H1 (cell line): Measurements from ENCODE around the gene ERC1. TPM values are rescaled to one million over a fixed set of nuclear protein-coding genes. Genes with fewer than 3 reads are reported as not detected.

Experiments
- CTCF ChIA-PET: fragments of 300-600 bp; sonication (Branson Sonifier 250); formaldehyde crosslinking; loops from one replicate; lab custom pipeline; 2021; ENCODE audit not compliant: partially characterized antibody; lab: Charles Lee
- POLR2A ChIA-PET: fragments of 300-600 bp; sonication (Branson Sonifier 250); formaldehyde crosslinking; loops from one replicate; lab custom pipeline; 2021; ENCODE audit warnings: inconsistent platforms; ENCODE audit not compliant: partially characterized antibody; lab: Charles Lee
- DNase-seq, 2 experiments: peaks; one replicate each; pipeline versions ENCODE4 v3.0.0 to v3.0.0-alpha.2; 2010 to 2022; ENCODE audit warnings: low spot score in 2 of 2, low read depth in 1 of 2, mixed read lengths in 1 of 2
- FAIRE-seq: peaks from 2 replicates; lab custom pipeline; 2011; peaks lifted over from hg19 to GRCh38; lab: Jason Lieb, UNC
- H2AFZ ChIP-seq: 2 replicates; pipeline ENCODE4 v1.8.1; 2012; ENCODE audit warnings: low read length, inconsistent platforms
- H2AK5ac ChIP-seq: 2 replicates; pipeline ENCODE4 v1.6.1; 2013; ENCODE audit warnings: low read depth, low read length
- H2BK120ac ChIP-seq: replicated peaks from 2 replicates; pipeline ENCODE3; 2013; ENCODE audit warnings: low read depth, low read length, inconsistent platforms
- H2BK12ac ChIP-seq: 2 replicates; pipeline ENCODE4 v1.6.1; 2013; ENCODE audit warnings: low read depth, low read length
- H2BK15ac ChIP-seq: 2 replicates; pipeline ENCODE4 v1.6.1; 2013; ENCODE audit warnings: low read length
- H2BK20ac ChIP-seq: 2 replicates; pipeline ENCODE4 v1.6.1; 2013; ENCODE audit warnings: low read length
- H2BK5ac ChIP-seq: 2 replicates; pipeline ENCODE4 v1.6.1; 2013; ENCODE audit warnings: low read depth, low read length
- H3K14ac ChIP-seq: 2 replicates; pipeline ENCODE4 v1.6.1; 2013; ENCODE audit warnings: inconsistent platforms; ENCODE audit not compliant: insufficient read length
- H3K18ac ChIP-seq: 2 replicates; pipeline ENCODE4 v1.6.1; 2013; ENCODE audit warnings: low read length; ENCODE audit errors: extremely low read depth
- H3K23ac ChIP-seq: 2 replicates; pipeline ENCODE4 v1.6.1; 2013; ENCODE audit warnings: inconsistent platforms; ENCODE audit not compliant: insufficient read length
- H3K23me2 ChIP-seq: 2 replicates; pipeline ENCODE4 v1.6.1; 2013; ENCODE audit warnings: low read depth, low read length
- H3K27ac ChIP-seq: 2 replicates; pipeline ENCODE4 v1.6.1; 2011; ENCODE audit warnings: low read depth, low read length, inconsistent platforms
- H3K27me3 ChIP-seq, 4 experiments: replicated peaks in 1 of 4; 1 replicate in 1 of 4; 2 replicates in 3 of 4; pipeline versions ENCODE4 v1.6.1 to v1.8.1; 2011 to 2013; ENCODE audit warnings: low read length in 3 of 4, mild to moderate bottlenecking in 3 of 4, inconsistent platforms in 2 of 4, mixed read lengths in 2 of 4, moderate library complexity in 1 of 4; ENCODE audit not compliant: control insufficient read depth in 3 of 4, insufficient read depth in 3 of 4; ENCODE audit errors: extremely low read depth in 1 of 4
- H3K36me3 ChIP-seq, 4 experiments: 2 replicates each; pipeline versions ENCODE4 v1.6.1 to v1.8.1; 2011 to 2013; ENCODE audit warnings: mild to moderate bottlenecking in 4 of 4, low read length in 3 of 4, moderate library complexity in 2 of 4, control low read depth in 1 of 4, inconsistent platforms in 1 of 4; ENCODE audit not compliant: insufficient read depth in 4 of 4, control insufficient read depth in 2 of 4
- H3K4ac ChIP-seq: replicated peaks from 2 replicates; pipeline ENCODE3; 2013; ENCODE audit warnings: low read length, low read depth, mixed read lengths, inconsistent platforms; ENCODE audit not compliant: insufficient read length
- H3K4me1 ChIP-seq, 4 experiments: replicated peaks in 1 of 4; 1 replicate in 1 of 4; 2 replicates in 3 of 4; pipeline versions ENCODE4 v1.6.1 to v1.8.1; 2011 to 2013; ENCODE audit warnings: low read length in 3 of 4, inconsistent platforms in 2 of 4, mixed read lengths in 1 of 4; ENCODE audit not compliant: insufficient read depth in 4 of 4, control insufficient read depth in 3 of 4
- H3K4me2 ChIP-seq, 2 experiments: 2 replicates each; pipeline versions ENCODE4 v1.6.1 to v1.8.1; 2011 to 2013; ENCODE audit warnings: low read depth in 2 of 2, low read length in 2 of 2, control low read depth in 1 of 2, inconsistent platforms in 1 of 2, mild to moderate bottlenecking in 1 of 2; ENCODE audit not compliant: insufficient read depth in 1 of 2
- H3K4me3 ChIP-seq, 4 experiments: fragments of 200-600, 300-600 bp in 1 of 4; sonication (generic), shearing (Covaris generic), sonication (Bioruptor Twin) in 1 of 4; 2 replicates each; pipeline versions ENCODE4 v1.5.1 to v1.8.1; 2011 to 2016; ENCODE audit warnings: low read length in 4 of 4, low read depth in 3 of 4, control low read depth in 2 of 4, inconsistent platforms in 2 of 4, mild to moderate bottlenecking in 2 of 4, mixed read lengths in 1 of 4, moderate library complexity in 1 of 4; ENCODE audit not compliant: insufficient read depth in 2 of 4; ENCODE audit errors: extremely low read depth in 1 of 4
- H3K56ac ChIP-seq: replicated peaks from 2 replicates; pipeline ENCODE3; 2013; ENCODE audit warnings: low read depth, mild to moderate bottlenecking, mixed read lengths, low read length, inconsistent platforms; ENCODE audit not compliant: insufficient read length
- H3K79me1 ChIP-seq: 2 replicates; pipeline ENCODE4 v1.6.1; 2013; ENCODE audit warnings: low read depth, low read length, control low read depth
- H3K79me2 ChIP-seq, 2 experiments: 2 replicates each; pipeline versions ENCODE4 v1.6.1 to v1.8.1; 2012 to 2013; ENCODE audit warnings: low read length in 2 of 2, mild to moderate bottlenecking in 2 of 2, inconsistent platforms in 1 of 2; ENCODE audit not compliant: insufficient read depth in 2 of 2, control insufficient read depth in 1 of 2
- H3K9ac ChIP-seq, 4 experiments: replicated peaks in 1 of 4; 1 replicate in 1 of 4; 2 replicates in 3 of 4; pipeline versions ENCODE4 v1.6.1 to v1.8.1; 2011 to 2013; ENCODE audit warnings: low read depth in 3 of 4, low read length in 3 of 4, control low read depth in 2 of 4, mild to moderate bottlenecking in 2 of 4, moderate library complexity in 2 of 4, inconsistent platforms in 1 of 4; ENCODE audit errors: extremely low read depth in 1 of 4
- H3K9me3 ChIP-seq, 2 experiments: 2 replicates each; pipeline versions ENCODE4 v1.6.1 to v1.8.1; 2012 to 2013; ENCODE audit warnings: mild to moderate bottlenecking in 2 of 2, moderate library complexity in 2 of 2, control low read depth in 1 of 2, inconsistent platforms in 1 of 2, low read depth in 1 of 2, low read length in 1 of 2, mixed read lengths in 1 of 2; ENCODE audit not compliant: insufficient read depth in 2 of 2
- H4K20me1 ChIP-seq, 2 experiments: replicated peaks in 1 of 2; 2 replicates each; pipeline versions ENCODE3 to v1.8.1; 2011 to 2013; ENCODE audit warnings: inconsistent platforms in 2 of 2, low read length in 2 of 2, mild to moderate bottlenecking in 1 of 2; ENCODE audit not compliant: insufficient read depth in 2 of 2, control insufficient read depth in 1 of 2
- H4K5ac ChIP-seq: 2 replicates; pipeline ENCODE4 v1.6.1; 2013; ENCODE audit warnings: low read length, low read depth, mixed read lengths, inconsistent platforms; ENCODE audit not compliant: insufficient read length
- H4K8ac ChIP-seq: 2 replicates; pipeline ENCODE4 v1.8.0; 2013; ENCODE audit warnings: mild to moderate bottlenecking, moderate library complexity, low read length, inconsistent platforms; ENCODE audit not compliant: insufficient read depth; ENCODE audit errors: extremely low read depth
- H4K91ac ChIP-seq: replicated peaks from 2 replicates; pipeline ENCODE3; 2013; ENCODE audit warnings: low read length, mixed read lengths, inconsistent platforms; ENCODE audit not compliant: insufficient read length
- BACH1 ChIP-seq: IDR thresholded peaks from 2 replicates; pipeline ENCODE4 v1.6.1; 2012; ENCODE audit warnings: low read length, improper control_type of control experiment
- EGR1 ChIP-seq: IDR thresholded peaks from 2 replicates; pipeline ENCODE4 v1.6.1; 2011; ENCODE audit warnings: low read depth, low read length, borderline replicate concordance
- EP300 ChIP-seq, 2 experiments: IDR thresholded peaks; 1 replicate in 1 of 2; 2 replicates in 1 of 2; pipeline ENCODE4 v1.6.1; 2011 to 2012; ENCODE audit warnings: low read depth in 2 of 2, low read length in 2 of 2, mild to moderate bottlenecking in 2 of 2, borderline replicate concordance in 1 of 2, inconsistent platforms in 1 of 2, moderate library complexity in 1 of 2
- JUN ChIP-seq: IDR thresholded peaks from 2 replicates; pipeline ENCODE4 v1.6.1; 2011; ENCODE audit warnings: low read depth, mild to moderate bottlenecking, improper control_type of control experiment, low read length
- KDM4A ChIP-seq: IDR thresholded peaks from one replicate; pipeline ENCODE4 v1.7.1; 2012; ENCODE audit warnings: low read depth, mild to moderate bottlenecking, moderate library complexity, low read length, inconsistent platforms; ENCODE audit not compliant: severe bottlenecking
- MAFK ChIP-seq: IDR thresholded peaks from 2 replicates; pipeline ENCODE4 v1.6.1; 2012; ENCODE audit warnings: low read depth, mild to moderate bottlenecking, improper control_type of control experiment, low read length
- RFX5 ChIP-seq: IDR thresholded peaks from 2 replicates; pipeline ENCODE4 v1.6.1; 2011; ENCODE audit warnings: low read depth, low read length, improper control_type of control experiment, borderline replicate concordance
- SIN3A ChIP-seq, 2 experiments: IDR thresholded peaks in 1 of 2; conservative IDR thresholded peaks in 1 of 2; 2 replicates each; pipeline ENCODE4 v1.6.1; 2011 to 2012; ENCODE audit warnings: low read length in 2 of 2, improper control_type of control experiment in 1 of 2, low read depth in 1 of 2, mild to moderate bottlenecking in 1 of 2
- WGBS, 2 experiments: shearing (Covaris generic) in 1 of 2; methylation state at CpG; one replicate each; pipeline versions ENCODE4 v1.1.6 to v1.1.7; 2013 to 2015; ENCODE audit warnings: low lambda C conversion rate in 2 of 2, mixed read lengths in 2 of 2, inconsistent platforms in 1 of 2, low coverage in 1 of 2, missing lambda C conversion rate in 1 of 2; ENCODE audit not compliant: insufficient replicate concordance in 2 of 2, insufficient coverage in 1 of 2, insufficient read length in 1 of 2; ENCODE audit errors: extremely low coverage in 1 of 2, missing lambda C conversion rate in 1 of 2; 5-methylcytosine and 5-hydroxymethylcytosine counted together
- polyA plus RNA-seq, 7 experiments: library from polyadenylated mRNA; depleted of rRNA in 3 of 7; stranded (reverse) in 5 of 7; unstranded in 2 of 7; fragments of >200 nt in 5 of 7; fragments of 200-250 nt in 2 of 7; gene quantifications; 1 replicate in 5 of 7; 2 replicates in 1 of 7; 4 replicates in 1 of 7; pipeline versions ENCODE4 v1.2.1 to v1.2.3, GENCODE V29; 2011 to 2013; ENCODE audit warnings: missing spikeins in 2 of 7, mixed read lengths in 2 of 7
- total RNA-seq: library from RNA; stranded (reverse); fragmentation: NEBNext Ultra II Directional; extraction: Animal tissue kit (Norgen Biotek cat#: 25700); gene quantifications from 2 replicates; pipeline ENCODE4 v1.2.1, GENCODE V29; 2021
- TF ChIP-seq, protein P1 (sequence below): IDR thresholded peaks from 2 replicates; pipeline ENCODE4 v1.6.1; 2012; ENCODE audit warnings: inconsistent platforms
- TF ChIP-seq, protein P2 (sequence below): IDR thresholded peaks from 2 replicates; pipeline ENCODE4 v1.6.1; 2012; ENCODE audit warnings: low read length, inconsistent platforms
- TF ChIP-seq, protein P3 (sequence below): IDR thresholded peaks from 2 replicates; pipeline ENCODE4 v1.6.1; 2011; ENCODE audit warnings: low read depth, mild to moderate bottlenecking, low read length; ENCODE audit not compliant: insufficient read depth

Gene ERC1
- total and polyA plus RNA-seq, 2 of the 8 experiments (the other 6 are each of a cell fraction or from before 2014, with no cell fraction given), result 7.8 to 45.7 TPM

DNA sequence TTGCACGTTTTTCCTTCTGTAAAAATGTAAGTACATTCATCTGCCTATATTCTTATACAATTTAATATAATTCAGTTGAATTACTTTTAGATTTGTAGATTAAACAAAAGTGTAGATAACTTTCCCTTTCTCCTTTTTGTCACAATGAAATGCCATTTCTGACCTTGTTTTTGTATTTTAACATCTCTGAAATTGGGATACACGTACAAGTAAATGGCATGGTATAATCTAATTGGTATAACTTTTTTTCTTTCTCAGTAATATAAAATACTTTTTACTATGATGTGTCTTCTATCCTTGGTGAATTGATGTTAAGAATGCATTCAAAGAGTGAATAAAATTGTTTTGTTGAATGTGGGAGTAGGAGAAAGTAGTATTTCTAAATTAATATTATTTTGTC, 210.0 kb downstream of the ERC1 start:
- no peak for FAIRE-seq
- no peak overlapping the region for H2BK120ac ChIP-seq
- TF ChIP-seq KDM4A (no peak), JUN (no peak), MAFK (no peak), EP300 (IDR thresholded peaks at IDR 0.05; ENCODE audit: borderline replicate concordance in 1 of 2, low read depth in 2 of 2, low read length in 2 of 2) (no peak), RFX5 (no peak), SIN3A (conservative IDR thresholded peaks at IDR 0.05 in 1 of 2, IDR thresholded peaks at IDR 0.05 in 1 of 2; ENCODE audit: low read depth in 1 of 2, low read length in 2 of 2) (no peak), BACH1 (no peak), EGR1 (no peak)
- TF ChIP-seq, protein P1, sequence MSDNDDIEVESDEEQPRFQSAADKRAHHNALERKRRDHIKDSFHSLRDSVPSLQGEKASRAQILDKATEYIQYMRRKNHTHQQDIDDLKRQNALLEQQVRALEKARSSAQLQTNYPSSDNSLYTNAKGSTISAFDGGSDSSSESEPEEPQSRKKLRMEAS, result no peak
- TF ChIP-seq, protein P2, sequence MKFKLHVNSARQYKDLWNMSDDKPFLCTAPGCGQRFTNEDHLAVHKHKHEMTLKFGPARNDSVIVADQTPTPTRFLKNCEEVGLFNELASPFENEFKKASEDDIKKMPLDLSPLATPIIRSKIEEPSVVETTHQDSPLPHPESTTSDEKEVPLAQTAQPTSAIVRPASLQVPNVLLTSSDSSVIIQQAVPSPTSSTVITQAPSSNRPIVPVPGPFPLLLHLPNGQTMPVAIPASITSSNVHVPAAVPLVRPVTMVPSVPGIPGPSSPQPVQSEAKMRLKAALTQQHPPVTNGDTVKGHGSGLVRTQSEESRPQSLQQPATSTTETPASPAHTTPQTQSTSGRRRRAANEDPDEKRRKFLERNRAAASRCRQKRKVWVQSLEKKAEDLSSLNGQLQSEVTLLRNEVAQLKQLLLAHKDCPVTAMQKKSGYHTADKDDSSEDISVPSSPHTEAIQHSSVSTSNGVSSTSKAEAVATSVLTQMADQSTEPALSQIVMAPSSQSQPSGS, result no peak
- TF ChIP-seq, protein P3, sequence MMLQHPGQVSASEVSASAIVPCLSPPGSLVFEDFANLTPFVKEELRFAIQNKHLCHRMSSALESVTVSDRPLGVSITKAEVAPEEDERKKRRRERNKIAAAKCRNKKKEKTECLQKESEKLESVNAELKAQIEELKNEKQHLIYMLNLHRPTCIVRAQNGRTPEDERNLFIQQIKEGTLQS, result no peak

More for the DNA sequence above, 210.0 kb downstream of the ERC1 start:
- Histone ChIP-seq H3K9me3 (0 out of 4 replicates have a peak, but pooled peaks cover 4 to 5% of the 10 kb centered on the region in 2 experiments), H3K27me3 (no peaks in the 10 kb centered on the region), H3K36me3 (peaks cover 0 to 15% (median 1%) of the 10 kb centered on the region in 4 experiments; a peak in 2 of 8 replicates), H2BK5ac (no peak overlapping the region), H3K14ac (no peak overlapping the region), H4K91ac (no peak overlapping the region), H3K56ac (no peak overlapping the region), H2BK20ac (no peak overlapping the region), H4K5ac (no peak overlapping the region), H3K27ac (no peak overlapping the region), H3K79me1 (no peaks in the 10 kb centered on the region), H2BK15ac (no peak overlapping the region), H4K20me1 (no peaks in the 10 kb centered on the region), H3K4me2 (no peak overlapping the region), H2AFZ (no peak overlapping the region), H2AK5ac (no peak overlapping the region), H4K8ac (no peak overlapping the region), H3K79me2 (no peaks in the 10 kb centered on the region), H2BK12ac (no peak overlapping the region), H3K23ac (no peak overlapping the region), H3K18ac (no peak overlapping the region), H3K23me2 (no peaks in the 10 kb centered on the region), H3K4me1 (peaks cover 0 to 5% (median 2%) of the 10 kb centered on the region in 4 experiments; a peak in 3 of 7 replicates), H3K9ac (no peak overlapping the region), H3K4ac (no peak overlapping the region), H3K4me3 (no peak overlapping the region)
- POLR2A ChIA-PET, result interaction anchor here (0.7 kb wide), 1 partner anchor 35 kb away, joined by 3 read pairs; no protein-coding TSS in a partner anchor
- CTCF ChIA-PET, result no interaction called here
- DNase-seq, result no peak
- WGBS, 2 experiments, result 79% methylated on average over 2 of the region's 2 CpGs; no CpG with 5 or more reads in 1 of the 2 experiments
